ENCODE measurements around the gene TEX26. TPM values are rescaled to one million over a fixed set of nuclear protein-coding genes. Genes with fewer than 3 reads are reported as not detected.

Gene TEX26
- total and polyA plus RNA-seq, 9 of the 15 experiments (the other 6 are each of a cell fraction or from before 2014, with no cell fraction given), result not detected

DNA sequence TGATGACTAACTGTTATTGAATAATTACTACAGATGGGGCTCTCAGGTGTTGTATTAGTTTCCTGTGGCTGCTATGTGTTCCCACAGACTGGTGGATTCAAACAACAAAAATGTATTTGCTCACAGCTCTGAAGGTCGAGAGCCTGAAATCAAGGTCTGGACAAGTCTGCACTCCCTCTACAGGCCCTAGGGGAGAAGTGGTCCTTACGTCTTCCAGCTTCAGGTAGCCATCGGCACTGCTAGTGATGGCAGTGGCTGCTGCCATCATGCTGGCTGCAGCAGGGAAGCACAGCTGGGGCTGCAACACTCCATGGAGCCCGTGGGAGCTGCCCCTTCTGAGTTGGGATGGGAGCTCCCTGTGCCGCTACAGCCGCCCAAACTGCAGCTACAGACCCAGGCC is 1.9 kb downstream of the TEX26 start:
- H3K4me3 ChIP-seq, result no peak overlapping the region
- ChIA-PET POLR2A (no interaction called here), CTCF (ENCODE audit: low intra/inter-chr PET ratio) (no interaction called here)
- intact Hi-C loops (cut with micrococcal nuclease) (no loop called here), in situ Hi-C loops (cut with MboI) (no loop called here)
- no peaks in the 10 kb centered on the region for H3K4me1 ChIP-seq (replicated peaks in 1 of 2; ENCODE audit: control insufficient read depth in 2 of 2, insufficient read depth in 2 of 2, low read length in 2 of 2)
- ATAC-seq, result no peak
- no peaks in the 10 kb centered on the region for H3K79me2 ChIP-seq (ENCODE audit: control insufficient read depth, insufficient read depth, low read length)
- H3K36me3 ChIP-seq (ENCODE audit: control insufficient read depth, insufficient read depth, low read length), result no peaks in the 10 kb centered on the region
- H3K4me2 ChIP-seq (ENCODE audit: insufficient read depth, low read length), result no peak overlapping the region
- H3K9ac ChIP-seq (ENCODE audit: insufficient read depth in 1 of 2, low read depth in 2 of 2, low read length in 2 of 2), result no peak overlapping the region
- no peak for TF ChIP-seq ZNF764 (CRISPR knock-in tag; IDR thresholded peaks at IDR 0.05; ENCODE audit: low read depth)
- TF ChIP-seq, protein P1, sequence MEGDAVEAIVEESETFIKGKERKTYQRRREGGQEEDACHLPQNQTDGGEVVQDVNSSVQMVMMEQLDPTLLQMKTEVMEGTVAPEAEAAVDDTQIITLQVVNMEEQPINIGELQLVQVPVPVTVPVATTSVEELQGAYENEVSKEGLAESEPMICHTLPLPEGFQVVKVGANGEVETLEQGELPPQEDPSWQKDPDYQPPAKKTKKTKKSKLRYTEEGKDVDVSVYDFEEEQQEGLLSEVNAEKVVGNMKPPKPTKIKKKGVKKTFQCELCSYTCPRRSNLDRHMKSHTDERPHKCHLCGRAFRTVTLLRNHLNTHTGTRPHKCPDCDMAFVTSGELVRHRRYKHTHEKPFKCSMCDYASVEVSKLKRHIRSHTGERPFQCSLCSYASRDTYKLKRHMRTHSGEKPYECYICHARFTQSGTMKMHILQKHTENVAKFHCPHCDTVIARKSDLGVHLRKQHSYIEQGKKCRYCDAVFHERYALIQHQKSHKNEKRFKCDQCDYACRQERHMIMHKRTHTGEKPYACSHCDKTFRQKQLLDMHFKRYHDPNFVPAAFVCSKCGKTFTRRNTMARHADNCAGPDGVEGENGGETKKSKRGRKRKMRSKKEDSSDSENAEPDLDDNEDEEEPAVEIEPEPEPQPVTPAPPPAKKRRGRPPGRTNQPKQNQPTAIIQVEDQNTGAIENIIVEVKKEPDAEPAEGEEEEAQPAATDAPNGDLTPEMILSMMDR (IDR thresholded peaks at IDR 0.05 in 2 of 3, conservative IDR thresholded peaks at IDR 0.05 in 1 of 3; ENCODE audit: insufficient read depth in 2 of 3, low read depth in 1 of 3, low read length in 3 of 3), result 0 out of 6 replicates have a peak, but pooled peaks of 1 of the 3 experiments have one; percentile 8
- no peak for DNase-seq (ENCODE audit: extremely low read depth in 1 of 4, low spot score in 3 of 4)
- no peak overlapping the region for H2AFZ ChIP-seq (ENCODE audit: low read depth, low read length)
- no peaks in the 10 kb centered on the region for H3K9me1 ChIP-seq (ENCODE audit: control insufficient read depth, insufficient read depth, low read length)
- H3K27ac ChIP-seq (ENCODE audit: extremely low read depth, low read depth, low read length), result no peak overlapping the region
- H3K27me3 ChIP-seq (ENCODE audit: control insufficient read depth in 2 of 2, insufficient read depth in 2 of 2, low read length in 2 of 2), result peaks cover 0 to 3% of the 10 kb centered on the region in 2 experiments; a peak in 1 of 5 replicates
- no peaks in the 10 kb centered on the region for H4K20me1 ChIP-seq (replicated peaks; ENCODE audit: control insufficient read depth, insufficient read depth, low read length)
- no peaks in the 10 kb centered on the region for H3K9me3 ChIP-seq (replicated peaks; ENCODE audit: control insufficient read depth, insufficient read depth, low read depth, low read length)
- 0% methylated on average over 6 of the region's 6 CpGs for WGBS (ENCODE audit: insufficient coverage, low coverage, missing lambda C conversion rate)
- no TSS peak for BruUV-seq (replicated peaks)
- no peak for FAIRE-seq

DNA sequence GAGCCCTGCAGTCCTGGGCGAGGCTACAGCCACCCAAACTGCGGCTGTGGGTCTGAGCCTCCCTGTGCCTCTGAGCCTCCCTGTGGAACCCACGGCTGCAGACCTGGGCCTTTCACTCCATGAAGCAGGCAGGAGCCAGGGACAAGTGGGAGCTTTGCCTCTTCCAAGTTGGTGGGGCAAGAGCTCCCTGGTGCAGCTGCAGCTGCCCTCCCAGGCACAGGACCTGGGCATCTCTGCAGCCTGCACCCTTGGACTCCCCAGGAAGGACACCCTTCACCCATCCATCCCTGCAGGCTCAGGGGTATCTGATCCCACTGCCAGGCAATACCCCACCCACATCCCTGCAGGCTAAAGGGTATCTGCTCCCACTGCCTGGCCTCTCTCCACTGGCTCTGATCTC is 2.3 kb downstream of the TEX26 start:
- FAIRE-seq (no peak), ATAC-seq (no peak), DNase-seq (ENCODE audit: extremely low read depth in 1 of 4, low spot score in 3 of 4) (no peak)
- Histone ChIP-seq H3K4me3 (no peak overlapping the region), H3K36me3 (ENCODE audit: control insufficient read depth, insufficient read depth, low read length) (no peaks in the 10 kb centered on the region), H3K27me3 (ENCODE audit: control insufficient read depth in 2 of 2, insufficient read depth in 2 of 2, low read length in 2 of 2) (peaks cover 0 to 3% of the 10 kb centered on the region in 2 experiments; a peak in 1 of 5 replicates), H3K9me3 (replicated peaks; ENCODE audit: control insufficient read depth, insufficient read depth, low read depth, low read length) (no peaks in the 10 kb centered on the region), H3K9me1 (ENCODE audit: control insufficient read depth, insufficient read depth, low read length) (no peaks in the 10 kb centered on the region), H3K9ac (ENCODE audit: insufficient read depth in 1 of 2, low read depth in 2 of 2, low read length in 2 of 2) (no peak overlapping the region; a peak in 1 of 4 replicates), H4K20me1 (replicated peaks; ENCODE audit: control insufficient read depth, insufficient read depth, low read length) (no peaks in the 10 kb centered on the region), H3K4me1 (replicated peaks in 1 of 2; ENCODE audit: control insufficient read depth in 2 of 2, insufficient read depth in 2 of 2, low read length in 2 of 2) (no peaks in the 10 kb centered on the region), H3K79me2 (ENCODE audit: control insufficient read depth, insufficient read depth, low read length) (no peaks in the 10 kb centered on the region), H3K4me2 (ENCODE audit: insufficient read depth, low read length) (no peak overlapping the region), H2AFZ (ENCODE audit: low read depth, low read length) (no peak overlapping the region), H3K27ac (ENCODE audit: extremely low read depth, low read depth, low read length) (no peak overlapping the region)
- CTCF ChIA-PET (ENCODE audit: low intra/inter-chr PET ratio), result no interaction called here
- intact Hi-C loops (cut with micrococcal nuclease), result no loop called here
- in situ Hi-C loops (cut with MboI), result no loop called here
- TF ChIP-seq MAFF (IDR thresholded peaks at IDR 0.05; ENCODE audit: low read length), result no peak
- POLR2A ChIA-PET, result no interaction called here
- no TSS peak for BruUV-seq (replicated peaks)
- WGBS (ENCODE audit: insufficient coverage, low coverage, missing lambda C conversion rate), result 6% methylated on average over 3 of the region's 3 CpGs

Data from K562 (cell line).